ENCODE results near the gene SYNDIG1.

Gene SYNDIG1

DNA sequence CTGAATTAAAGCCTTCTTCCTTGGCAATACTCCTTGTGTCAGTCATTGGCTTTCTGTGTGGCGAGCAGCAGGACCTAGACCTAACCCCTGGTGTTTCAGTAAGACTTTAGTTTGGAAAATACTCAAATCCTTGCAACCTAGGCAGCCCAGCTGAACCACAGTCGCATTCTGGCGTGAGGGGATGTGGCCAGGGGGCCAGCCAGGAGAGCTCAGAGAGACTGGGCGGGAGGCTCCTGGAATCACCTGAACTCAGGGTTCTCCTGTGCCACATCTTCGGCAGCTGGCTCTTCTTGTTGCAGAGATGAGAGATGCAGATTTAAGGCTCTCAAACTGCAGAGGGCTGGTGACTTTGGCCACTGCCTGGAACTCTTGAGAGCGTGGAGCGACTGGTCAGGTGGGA, 102.7 kb downstream of the SYNDIG1 start:
- DNase-seq = no peak

GRCh38 chr20:24572862-24573261, 103.4 kb downstream of the SYNDIG1 start:
- DNase-seq = no peak

DNA sequence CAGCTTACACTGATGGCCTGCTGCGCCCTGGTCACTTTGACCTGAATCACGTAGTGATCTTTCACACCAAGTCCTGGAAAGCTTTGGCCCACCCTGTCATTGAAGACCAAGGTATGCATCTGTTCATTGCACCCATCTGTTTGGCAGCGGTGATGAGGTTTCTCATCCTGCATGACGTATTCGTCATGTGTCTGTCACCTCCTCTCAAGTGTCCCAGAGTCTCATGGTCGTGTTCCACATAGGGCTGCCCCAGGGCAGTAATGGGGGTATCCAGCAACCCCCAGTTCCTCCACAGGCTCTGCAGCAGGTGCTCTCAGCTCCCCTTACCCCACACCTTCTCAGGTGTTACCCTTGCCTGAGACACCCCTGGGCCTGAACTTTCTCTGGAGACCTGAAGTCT, 104.1 kb downstream of the SYNDIG1 start:
- no peak for DNase-seq

DNA sequence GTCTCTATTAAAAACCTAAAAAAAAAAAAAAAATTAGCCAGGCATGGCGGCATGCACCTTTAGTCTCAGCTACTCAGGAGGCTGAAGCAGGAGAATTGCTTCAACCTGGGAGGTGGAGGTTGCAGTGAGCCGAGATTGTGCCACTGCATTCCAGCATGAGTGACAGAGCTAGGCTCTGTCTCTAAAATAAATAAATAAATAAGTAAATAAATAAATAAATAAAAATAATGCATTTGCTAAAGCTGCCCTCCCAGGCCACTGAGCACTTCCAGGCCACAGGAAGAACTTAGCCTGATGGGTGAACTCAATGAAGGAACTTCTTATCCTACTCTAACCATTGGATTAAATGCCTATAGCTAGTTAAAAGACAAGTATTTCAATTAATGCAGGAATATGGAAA, 104.9 kb downstream of the SYNDIG1 start:
- no peak for DNase-seq

GRCh38 chr20:24574797-24575196, 105.4 kb downstream of the SYNDIG1 start:
- no peak for DNase-seq

DNA sequence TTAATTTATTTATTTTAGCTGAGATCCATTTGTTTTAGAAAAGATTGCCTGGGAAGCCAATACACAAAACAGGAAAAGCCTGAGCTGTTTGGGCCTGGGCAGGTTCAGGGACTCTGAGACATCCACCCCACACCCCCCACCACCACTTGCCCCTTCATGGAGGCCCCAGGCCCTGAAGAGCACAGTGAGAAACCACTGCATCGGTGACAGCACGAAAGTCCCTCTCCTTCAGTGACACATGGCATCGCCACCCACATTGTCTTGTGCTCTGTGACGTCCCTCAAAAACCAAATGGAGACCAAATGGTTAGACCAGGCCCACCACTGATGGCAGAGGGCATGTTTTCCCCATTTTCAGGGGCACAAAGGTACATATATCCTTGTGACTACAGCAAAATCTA, 106.4 kb downstream of the SYNDIG1 start:
- no peak for DNase-seq

- no peak for DNase-seq
Measured at GRCh38 chr20:24576447-24576846, 107.0 kb downstream of the SYNDIG1 start.

GRCh38 chr20:24577271-24577909, 108.0 kb downstream of the SYNDIG1 start:
- no peak for DNase-seq

DNA sequence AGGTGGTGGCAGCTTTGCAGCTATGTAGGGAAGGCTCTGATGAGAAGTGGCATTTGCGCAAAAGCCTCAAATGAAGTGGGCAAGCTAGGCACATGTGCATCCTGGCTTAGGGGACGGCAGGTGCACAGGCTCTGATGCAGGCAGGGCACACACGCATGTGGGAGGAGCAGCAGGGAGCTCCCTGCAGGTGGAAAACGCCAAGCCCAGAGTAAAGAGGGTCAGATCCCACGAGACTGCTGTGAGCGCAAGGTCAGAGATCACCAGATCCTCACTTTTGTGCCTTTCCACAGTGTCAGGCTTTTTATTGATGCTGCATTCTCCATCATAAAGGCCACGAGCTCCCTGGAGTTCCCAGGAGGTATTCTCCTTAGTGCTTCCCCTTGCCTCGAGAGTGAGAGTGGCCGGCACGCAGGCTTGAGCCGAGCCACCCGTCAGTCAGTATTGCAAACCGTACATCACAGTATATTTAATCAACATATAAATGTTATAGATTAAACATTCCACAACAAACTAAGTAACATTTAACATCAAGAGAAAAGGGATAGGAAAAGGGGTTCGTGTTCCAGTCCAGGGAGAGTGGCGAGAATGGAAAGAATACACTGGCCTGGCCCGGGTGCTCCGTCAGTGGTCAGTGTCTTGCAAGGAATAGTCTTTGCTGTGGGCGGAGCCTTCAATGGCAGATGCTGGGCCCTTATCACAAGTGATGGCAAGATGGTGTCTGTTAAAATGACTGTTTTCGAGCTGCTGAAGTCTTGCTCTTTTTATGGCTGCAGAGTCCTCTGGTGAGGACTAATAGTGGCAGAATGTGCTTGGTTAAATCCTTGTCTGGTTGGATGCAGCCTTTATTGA, 109.4 kb downstream of the SYNDIG1 start:
- DNase-seq = no peak

DNA sequence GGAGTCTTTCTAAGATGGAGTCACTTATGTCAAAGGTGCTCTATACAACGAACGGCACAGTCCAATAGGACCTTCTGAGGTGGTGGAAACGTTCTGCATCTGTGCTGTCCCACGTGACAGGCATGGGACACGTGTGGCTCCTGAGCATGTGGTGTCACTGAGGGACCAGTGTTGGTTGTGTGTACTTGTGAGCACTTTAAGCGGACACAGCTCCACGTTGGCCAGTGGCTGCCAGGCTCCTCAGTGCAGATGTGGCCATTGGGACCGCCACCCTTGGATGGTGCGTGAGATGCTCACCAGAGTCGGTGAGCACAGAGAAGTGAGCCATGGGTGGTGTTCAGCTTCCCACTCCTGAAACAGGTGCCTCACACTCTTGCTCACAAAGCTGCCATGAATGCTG, 110.0 kb downstream of the SYNDIG1 start:
- no peak for DNase-seq

DNA sequence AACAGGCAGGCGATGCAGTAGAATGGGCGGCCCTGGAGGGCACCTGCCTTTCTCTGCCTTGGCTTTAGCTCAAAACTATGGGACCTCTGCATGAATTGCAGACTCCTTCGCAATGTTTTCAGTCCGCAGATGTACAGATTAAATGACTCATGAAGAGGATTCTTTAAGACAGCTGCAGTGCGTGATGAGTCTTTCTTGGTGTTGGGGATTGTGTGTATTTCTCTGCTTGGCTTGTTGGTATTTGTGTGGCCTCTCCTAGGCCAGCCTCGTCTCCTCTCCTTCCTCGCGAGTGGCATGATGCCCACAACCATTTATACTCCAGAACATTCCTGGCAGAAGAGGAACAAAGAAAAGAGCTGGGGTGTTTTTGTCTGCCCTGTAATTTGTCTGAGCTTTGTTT, 110.6 kb downstream of the SYNDIG1 start:
- DNase-seq = no peak

DNA sequence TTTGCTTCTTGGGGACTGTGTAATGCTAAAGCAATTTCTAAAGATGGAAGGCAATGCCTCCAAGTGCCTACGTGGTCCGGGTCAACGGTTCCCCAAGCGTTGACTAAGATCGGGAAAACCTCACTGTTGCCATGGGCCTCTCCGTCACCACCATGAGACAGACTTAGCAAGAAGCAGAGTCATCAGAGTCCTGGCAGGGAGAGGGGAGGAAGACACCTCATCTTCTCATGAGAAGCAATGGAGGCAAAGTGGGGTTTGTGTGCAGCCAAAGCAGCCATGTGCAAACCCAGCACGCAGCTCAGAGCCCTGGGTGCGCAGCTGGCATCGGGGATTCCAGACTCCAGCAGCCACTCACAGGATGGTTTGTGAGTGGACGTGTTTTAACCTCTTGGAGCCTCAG, 111.4 kb downstream of the SYNDIG1 start:
- DNase-seq = no peak

- DNase-seq = no peak
Measured at GRCh38 chr20:24581443-24582170, 112.2 kb downstream of the SYNDIG1 start.

GRCh38 chr20:24582373-24583168, 113.1 kb downstream of the SYNDIG1 start:
- DNase-seq = no peak

- DNase-seq = no peak
Measured at GRCh38 chr20:24583169-24583792, 113.9 kb downstream of the SYNDIG1 start.

DNA sequence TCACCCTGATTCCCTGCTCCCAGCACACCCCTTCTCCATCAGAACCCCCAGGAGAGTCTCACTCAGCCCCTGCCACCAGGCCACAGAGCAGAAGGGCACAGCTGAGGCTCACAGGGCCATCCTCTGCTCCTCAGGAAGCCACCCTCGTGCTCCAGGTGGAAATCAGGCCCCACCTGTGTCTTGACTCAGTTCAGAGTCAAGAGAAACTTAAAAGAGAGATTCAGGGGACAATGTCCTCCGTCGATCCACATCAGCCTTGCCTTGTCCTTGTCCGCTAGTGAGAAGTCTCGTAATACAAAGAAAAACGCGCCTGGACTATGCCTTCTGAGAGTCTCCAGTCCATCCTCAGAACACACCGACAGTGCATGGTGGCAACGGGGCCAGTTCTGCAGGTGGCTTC, 114.6 kb downstream of the SYNDIG1 start:
- DNase-seq = no peak

GRCh38 chr20:24584538-24585356, 115.3 kb downstream of the SYNDIG1 start:
- no peak for DNase-seq

GRCh38 chr20:24585796-24586522, 116.5 kb downstream of the SYNDIG1 start:
- DNase-seq = no peak

DNA sequence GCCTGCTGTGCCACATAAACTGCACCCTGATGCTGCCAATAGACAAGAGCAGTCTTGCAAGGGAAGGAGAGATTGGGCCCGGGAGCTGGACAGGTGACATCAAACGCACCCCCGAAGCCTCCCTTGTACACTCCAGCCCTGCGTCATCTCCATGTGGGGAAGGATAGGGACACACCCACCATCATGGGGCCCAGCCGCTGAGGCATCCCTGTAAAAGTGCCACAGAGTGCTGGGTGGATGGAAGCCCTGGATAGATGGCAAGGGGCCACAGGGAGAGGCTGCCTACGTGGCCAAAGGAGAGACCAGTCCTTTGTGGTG, 117.1 kb downstream of the SYNDIG1 start:
- DNase-seq = no peak

- DNase-seq = no peak
Measured at GRCh38 chr20:24587384-24588046, 118.1 kb downstream of the SYNDIG1 start.
